SK-MEL-5 (cell line): ENCODE data around the gene IRF6. TPM values are rescaled to one million over a fixed set of nuclear protein-coding genes. Genes with fewer than 3 reads are reported as not detected.
A peak's percentile ranks its signal among the peaks of the same experiment; 100 is the strongest.

Source experiments
- DNase-seq: peaks from one replicate; pipeline ENCODE4 v3.0.0-alpha.2; 2016; ENCODE audit warnings: low read depth, low spot score
- in situ Hi-C: cut with HindIII; loops from 2 replicates; pipeline ENCODE4 v1.10.0; 2016; ENCODE audit warnings: low sequenced_read_pairs, high pct_unique_total_duplicates, low pct_unique_long_range_greater_than_20kb
- total RNA-seq: library from RNA; depleted of rRNA; stranded (reverse); fragments of >200 nt; shearing (Covaris generic); gene quantifications from 2 replicates; pipeline ENCODE4 v1.2.3, GENCODE V29; 2014; rRNA removed

Gene IRF6
- total RNA-seq, 1 experiment from 2014 or later: not detected

- in situ Hi-C loops: no loop called here
- DNase-seq: no peak
Measured at GRCh38 chr1:209749670-209750323, 56.1 kb downstream of the IRF6 start.

DNA sequence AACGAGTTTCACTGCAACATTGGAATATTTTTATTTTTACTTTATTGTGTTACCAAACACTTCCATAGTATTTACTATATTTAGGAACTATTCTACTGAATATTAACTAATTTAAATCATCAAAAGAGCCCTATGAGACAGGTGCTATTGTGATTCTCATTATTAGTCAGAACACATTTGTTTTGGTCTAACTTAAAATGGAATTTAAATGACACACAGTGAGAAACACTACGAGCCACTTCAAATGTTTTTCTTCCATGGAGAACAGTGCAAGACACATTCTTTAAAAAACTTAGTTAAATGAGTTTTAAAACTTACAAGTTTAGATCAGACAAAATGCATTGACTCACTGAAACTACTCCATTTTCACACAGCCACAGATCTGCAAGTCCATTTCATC is 56.7 kb downstream of the IRF6 start:
- in situ Hi-C loops: no loop called here
- DNase-seq: no peak

DNA sequence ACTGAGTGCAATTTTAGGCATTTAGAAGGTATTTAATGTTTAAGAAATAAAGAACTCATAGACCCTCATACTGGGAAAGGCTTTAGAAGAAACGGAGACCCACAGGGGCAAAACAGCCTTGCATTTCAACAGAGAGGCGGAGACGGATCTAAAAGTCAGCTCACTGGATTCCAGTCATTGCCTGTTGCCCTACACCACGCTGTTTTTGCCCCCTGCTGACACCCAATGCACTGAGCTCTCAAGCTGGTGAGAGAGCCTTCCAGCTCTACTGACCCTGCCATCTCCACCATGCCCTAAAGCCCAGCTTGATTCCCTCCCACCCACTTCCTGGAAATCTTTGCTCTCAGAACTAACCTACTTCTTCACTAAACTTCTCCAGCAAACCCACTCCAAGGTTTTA is 57.3 kb downstream of the IRF6 start:
- in situ Hi-C loops: no loop called here
- DNase-seq: peak; percentile 43

DNA sequence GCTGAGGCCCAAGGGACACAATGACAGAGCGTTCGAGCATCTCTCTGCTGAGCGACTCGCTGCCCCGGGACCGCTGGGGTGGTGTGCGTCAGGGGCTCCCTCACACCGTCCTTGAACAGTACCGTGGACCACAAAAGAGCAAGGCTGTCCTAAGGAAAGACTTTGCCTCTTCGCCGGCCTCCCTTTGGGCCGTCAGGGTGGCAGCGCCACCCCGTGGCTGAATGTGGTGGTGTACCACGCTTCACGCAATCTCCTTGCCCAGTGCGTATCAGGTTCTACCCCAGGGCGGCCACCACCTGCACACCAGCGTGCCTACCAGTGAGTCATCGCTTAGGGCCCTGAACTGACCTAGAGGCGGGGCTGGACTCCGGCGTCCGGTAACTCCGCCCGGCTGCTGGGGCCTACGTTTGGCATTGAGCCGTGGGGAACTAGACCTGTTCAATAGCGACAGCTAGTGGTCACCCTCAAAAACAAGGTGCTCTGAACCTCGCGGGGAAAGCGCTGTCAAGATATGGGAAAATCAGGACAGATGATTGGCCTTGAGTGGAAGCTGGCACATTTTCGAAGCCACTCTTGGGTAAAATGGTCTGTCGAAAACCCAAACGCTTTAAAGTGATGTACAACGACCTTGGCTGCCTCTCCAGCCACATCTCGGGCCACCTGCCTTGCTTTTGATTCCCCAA is 58.2 kb downstream of the IRF6 start:
- peak; percentile 92 for DNase-seq
- in situ Hi-C loops: no loop called here

- peak; percentile 13 for DNase-seq
- in situ Hi-C loops: no loop called here
Measured at GRCh38 chr1:209746451-209747165, 59.3 kb downstream of the IRF6 start.

DNA sequence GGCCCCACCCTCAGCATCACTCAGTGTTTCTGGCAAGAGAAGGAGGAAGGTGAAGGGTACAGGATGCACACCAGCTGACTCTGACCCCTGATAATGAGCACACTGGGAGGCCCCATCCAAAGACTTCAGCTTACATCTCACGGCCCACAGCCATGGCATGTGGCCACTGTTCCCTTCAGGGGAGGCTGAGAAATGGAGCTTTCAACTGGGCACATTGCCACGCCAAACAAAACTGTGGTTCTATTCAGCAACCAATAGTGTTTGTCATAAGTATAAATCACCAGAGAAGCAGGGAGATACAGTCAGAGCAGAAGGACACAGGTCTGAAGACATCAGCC is 62.8 kb downstream of the IRF6 start:
- DNase-seq: no peak
- in situ Hi-C loops: no loop called here

GRCh38 chr1:209742409-209743144 is 63.4 kb downstream of the IRF6 start:
- in situ Hi-C loops: no loop called here
- DNase-seq: no peak

DNA sequence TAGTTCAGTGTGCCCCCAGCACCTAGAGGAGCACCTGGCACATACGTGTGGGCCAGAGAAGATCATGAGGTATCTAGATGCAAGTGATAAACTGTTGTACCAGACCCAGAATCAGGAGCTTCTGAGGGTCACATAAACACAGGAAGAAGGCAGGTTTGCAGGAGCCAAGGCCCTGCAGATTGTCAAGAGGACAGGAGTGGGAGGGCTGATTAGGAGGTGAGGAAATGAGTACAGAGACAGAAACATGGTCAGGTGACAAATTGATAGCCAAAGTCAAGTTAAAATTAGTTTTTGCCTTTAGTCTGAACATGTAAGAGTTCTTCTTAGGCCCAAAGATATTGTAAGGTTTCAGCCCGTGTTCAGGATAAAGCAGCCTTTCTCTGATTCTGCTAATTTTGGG is 64.1 kb downstream of the IRF6 start:
- in situ Hi-C loops: no loop called here
- DNase-seq: no peak

- no peak for DNase-seq
Measured at GRCh38 chr1:209741193-209741592, 64.7 kb downstream of the IRF6 start.

GRCh38 chr1:209738270-209738669 is 67.7 kb downstream of the IRF6 start:
- in situ Hi-C loops: no loop called here
- no peak for DNase-seq

More at GRCh38 chr1:209741193-209741592, 64.7 kb downstream of the IRF6 start:
- in situ Hi-C loops: no loop called here

GRCh38 chr1:209737118-209737505 is 68.8 kb downstream of the IRF6 start:
- in situ Hi-C loops: no loop called here
- DNase-seq: no peak

- in situ Hi-C loops: no loop called here
- DNase-seq: no peak
Measured at GRCh38 chr1:209736490-209737117, 69.3 kb downstream of the IRF6 start.

Other genes with a start within 250 kb of the IRF6 start
- gene CAMK1G, start 222.4 kb downstream of the IRF6 start, total RNA-seq: not detected in 2 replicates
- 0.88 and 2.0 TPM in 2 replicates for gene LAMB3, start 153.7 kb downstream of the IRF6 start, total RNA-seq
- gene G0S2, start 130.7 kb downstream of the IRF6 start, total RNA-seq: 0.18 TPM in 1 of 2 replicates, not detected in the other
- not detected in 2 replicates for gene HSD11B1, start 101.3 kb downstream of the IRF6 start, total RNA-seq
- gene TRAF3IP3, start 50.1 kb downstream of the IRF6 start, total RNA-seq: 0.61 TPM in 1 of 2 replicates, not detected in the other
- gene C1orf74, start 21.6 kb downstream of the IRF6 start, total RNA-seq: 3.4 and 4.8 TPM in 2 replicates
- 17.0 and 18.0 TPM in 2 replicates for gene UTP25, start 21.8 kb upstream of the IRF6 start, total RNA-seq
- 14.7 TPM in 2 replicates for gene SYT14, start 132.1 kb upstream of the IRF6 start, total RNA-seq